Endometrial microvascular endothelial cells (primary cell): ENCODE measurements around the gene ADARB1. TPM values are rescaled to one million over a fixed set of nuclear protein-coding genes. Genes with fewer than 3 reads are reported as not detected.

Source experiments
- in situ Hi-C: cut with HindIII; loops from 2 replicates; pipeline ENCODE4 v1.10.0; 2017; ENCODE audit warnings: low sequenced_read_pairs, low pct_unique_long_range_greater_than_20kb; ENCODE audit errors: inconsistent ontology term
- total RNA-seq: library from RNA; depleted of rRNA; stranded (reverse); fragments of >200 nt; gene quantifications from one replicate; pipeline ENCODE4 v1.2.3, GENCODE V29; 2015; ENCODE audit errors: inconsistent ontology term

ADARB1 gene
- total RNA-seq, 1 donor from 2014 or later = 21.0 TPM

DNA sequence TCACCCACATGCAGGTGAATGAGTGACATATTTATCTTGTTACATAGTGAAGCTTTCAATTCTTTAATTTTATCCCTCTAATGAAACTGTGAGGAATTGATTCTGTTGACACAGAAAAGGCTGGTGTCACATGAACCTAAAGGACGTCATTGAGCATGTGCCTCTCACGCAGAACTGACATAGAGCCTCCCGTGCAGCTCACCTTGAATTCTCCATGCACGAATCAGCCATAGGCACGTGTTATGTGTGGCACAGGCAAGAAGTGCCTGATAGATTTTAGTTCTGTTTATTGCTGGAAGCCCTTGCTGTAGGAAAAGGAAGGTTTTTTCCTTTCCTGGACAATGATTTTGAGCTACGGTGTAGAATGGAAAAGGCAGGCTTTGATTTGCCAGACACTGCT, 11.3 kb downstream of the ADARB1 start:
- in situ Hi-C loops = no loop called here

DNA sequence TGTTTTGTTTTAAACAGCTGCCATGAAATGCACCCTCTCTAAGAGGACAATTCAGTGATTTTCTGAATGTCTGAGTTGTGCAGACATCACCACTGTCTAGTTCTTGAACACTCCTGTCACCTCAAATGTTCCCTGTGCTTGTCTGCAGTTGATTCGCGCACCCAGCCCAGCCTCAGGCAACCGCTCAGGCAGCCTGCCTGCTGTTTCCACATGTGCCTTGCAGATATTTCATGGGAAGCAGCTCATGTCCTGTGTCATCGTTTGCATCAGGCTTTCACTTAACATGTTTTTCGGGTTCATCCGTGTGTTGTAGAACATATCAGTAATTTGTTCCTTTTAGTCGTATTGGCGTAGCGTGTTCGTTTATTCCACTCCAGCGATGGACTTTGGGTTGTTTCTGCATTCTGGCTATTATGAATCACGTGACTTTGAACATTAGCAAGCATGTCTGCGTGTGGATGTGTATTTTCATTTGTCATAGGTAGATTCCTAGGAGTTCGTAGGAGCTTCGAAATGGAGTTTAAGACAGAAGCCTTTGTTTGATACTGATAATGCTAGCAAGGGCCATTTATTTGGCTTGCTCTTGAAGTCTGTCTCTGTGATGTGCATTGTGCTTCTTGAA, 12.1 kb downstream of the ADARB1 start:
- in situ Hi-C loops = no loop called here

DNA sequence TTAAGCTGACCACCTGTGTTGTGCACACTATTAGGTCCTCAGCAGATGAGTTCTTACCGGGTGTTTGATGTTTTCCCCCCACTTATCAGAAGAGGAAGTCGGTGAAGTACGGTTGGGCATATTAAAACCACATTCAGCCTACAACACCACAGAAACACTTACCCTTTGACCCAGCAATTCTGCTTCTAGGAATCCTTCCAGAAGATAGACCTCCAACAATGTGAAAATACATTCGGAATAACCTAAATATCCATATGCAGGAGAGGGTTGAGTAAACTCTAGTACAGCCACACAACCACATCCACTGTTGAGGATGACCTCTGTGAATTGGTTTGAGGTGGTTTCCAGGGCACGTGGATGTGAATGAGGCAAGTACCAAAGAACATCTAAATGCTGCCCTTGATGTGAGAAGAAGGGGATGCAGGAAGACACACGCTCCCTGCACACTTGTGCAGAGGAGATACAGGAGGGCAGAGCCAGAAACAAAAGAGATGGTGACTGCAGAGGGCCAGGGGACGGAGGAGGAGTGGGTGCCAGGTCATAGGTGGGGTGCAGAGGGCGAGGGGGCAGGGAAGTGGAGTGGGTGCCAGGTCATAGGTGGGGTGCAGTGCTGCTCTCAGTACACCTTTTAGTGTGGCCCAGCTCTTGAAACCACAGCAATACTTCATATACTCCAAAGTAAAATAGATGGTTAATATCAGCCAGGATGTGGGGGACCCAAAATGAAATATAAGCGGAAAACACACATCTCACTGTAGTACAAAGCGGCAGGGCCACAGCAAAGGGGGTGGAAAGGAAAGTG, 12.8 kb downstream of the ADARB1 start:
- in situ Hi-C loops = no loop called here

DNA sequence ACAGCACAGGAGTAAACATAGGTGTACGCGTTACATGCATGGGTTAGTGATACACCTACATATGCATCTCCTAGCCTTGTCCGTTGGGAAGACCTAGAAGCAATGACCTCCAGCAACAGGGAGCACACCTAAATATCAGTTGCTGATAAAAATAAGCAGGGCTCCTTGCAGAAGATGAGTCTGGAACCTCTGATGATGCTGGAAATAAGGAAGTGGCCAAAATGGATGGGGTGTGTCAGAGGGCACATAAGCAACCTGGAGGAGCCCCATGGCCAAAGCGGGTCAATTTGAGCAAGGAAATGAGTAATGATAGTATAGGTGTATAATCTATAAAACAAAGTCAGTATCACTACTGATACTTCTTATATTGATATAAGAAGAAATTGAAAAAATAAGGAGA, 13.7 kb downstream of the ADARB1 start:
- in situ Hi-C loops = no loop called here

DNA sequence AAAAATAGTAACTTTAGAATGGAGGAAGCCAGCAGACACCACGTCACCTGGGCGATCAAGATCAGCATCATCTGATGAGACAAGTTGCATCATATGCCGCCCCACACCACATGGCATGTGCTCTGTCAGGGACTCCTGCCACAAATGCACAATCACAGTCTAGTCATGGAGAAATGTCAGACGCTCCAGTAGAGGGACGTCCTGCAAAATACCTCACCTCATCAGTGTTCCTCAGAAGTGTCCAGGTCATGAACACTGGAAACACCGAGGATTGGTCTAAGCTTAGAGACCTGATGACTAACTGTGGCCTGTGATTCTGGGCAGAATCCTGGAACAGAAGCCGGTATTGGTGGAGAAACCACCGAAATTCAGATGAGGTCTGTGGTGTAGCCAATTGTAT, 14.3 kb downstream of the ADARB1 start:
- in situ Hi-C loops = no loop called here

DNA sequence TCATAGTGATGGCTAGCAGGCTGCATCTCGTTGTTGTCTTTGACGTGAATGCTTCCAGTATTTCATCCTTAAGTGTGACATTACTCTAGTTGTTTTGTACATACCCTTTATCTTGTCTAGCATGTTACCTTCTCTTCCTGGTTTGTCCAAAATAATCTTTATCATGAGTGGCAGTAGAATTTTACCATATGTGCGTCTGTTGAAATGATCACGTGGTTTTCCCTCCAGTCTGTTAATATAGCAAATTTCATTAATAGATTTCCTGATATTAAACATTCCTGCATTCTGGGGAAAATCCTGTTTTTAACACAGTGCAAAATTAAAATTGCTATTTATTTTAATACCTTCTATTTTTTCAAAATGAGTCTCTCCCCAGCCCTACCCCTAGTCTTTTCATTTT, 15.6 kb downstream of the ADARB1 start:
- in situ Hi-C loops = no loop called here

DNA sequence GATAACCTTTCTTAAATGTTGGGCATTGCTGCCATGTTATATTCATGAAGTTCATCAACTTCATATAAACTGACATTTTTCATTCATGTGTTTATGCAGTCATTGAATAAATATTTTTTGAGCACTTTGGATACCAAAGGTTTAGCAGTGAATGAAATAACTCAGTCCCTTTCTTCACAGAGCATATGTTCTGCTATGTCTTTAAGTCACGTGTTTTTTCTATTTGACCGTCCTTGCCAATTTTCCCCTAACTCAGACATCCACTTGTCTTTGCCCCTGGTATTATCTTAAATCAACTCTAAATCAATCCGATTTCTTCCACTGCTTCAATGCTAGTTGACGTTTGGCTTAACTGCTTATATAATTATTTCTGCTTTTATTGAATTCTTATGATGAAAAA, 16.6 kb downstream of the ADARB1 start:
- in situ Hi-C loops = no loop called here

DNA sequence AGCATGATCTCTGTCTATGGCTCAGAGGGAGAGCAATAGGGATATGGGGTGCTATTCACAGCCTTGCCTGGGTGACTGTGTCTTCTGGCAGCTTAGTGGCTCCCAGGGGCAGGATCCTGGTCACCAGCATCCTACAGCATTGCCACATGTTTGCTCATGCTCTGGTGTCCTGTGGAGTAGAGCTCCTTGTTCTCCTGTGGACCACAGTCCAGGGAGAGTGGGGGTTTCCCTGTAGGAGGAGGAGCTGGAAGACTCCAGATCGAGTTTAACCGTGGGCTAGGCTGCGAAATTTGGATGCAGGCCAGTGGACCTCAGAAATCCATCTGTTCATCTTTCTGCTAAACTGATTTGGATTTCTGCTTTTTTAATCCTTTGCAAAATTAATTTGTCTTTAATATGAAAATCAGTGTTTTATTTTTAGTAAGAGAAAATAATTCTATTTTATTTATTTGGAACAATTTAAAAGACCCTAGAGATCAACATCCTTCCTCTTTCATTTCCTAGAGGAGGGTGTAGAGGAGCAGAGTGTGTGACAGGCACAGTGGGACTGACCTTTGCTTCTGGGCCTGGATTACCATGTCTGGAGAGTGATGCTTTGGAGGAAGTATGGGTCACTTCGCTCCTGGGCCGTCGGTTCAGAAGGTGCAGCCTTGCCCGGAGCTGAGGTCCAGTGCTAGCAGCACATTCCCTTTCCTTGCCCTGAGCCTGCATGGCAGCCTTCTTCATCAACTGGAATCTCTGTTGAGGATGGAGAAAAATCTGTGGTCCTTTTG, 17.4 kb downstream of the ADARB1 start:
- in situ Hi-C loops = no loop called here

DNA sequence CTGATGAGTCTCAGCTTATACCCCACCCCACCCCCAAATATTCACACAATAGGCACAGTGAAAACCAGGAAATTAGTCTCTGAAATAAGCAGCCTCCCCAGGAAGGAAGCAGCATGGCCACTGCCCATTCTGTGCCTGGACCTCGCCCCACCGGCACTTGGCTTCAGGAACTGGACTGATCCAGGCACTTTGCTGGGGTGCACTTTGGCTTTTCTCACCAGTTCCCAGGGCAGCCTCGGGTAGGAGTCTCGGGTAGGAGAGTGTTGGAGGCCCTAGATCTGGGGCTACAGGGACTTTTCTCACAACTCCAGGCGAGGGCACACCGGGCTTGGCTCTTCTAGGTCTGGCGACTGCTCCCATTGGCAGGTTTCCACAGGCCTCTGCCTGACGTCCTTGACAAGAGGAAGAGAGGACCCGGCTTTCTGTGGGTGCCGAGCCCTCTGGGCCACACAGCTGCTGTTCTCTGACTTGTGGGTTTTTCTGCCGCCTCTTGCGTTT, 18.7 kb downstream of the ADARB1 start:
- in situ Hi-C loops = no loop called here

DNA sequence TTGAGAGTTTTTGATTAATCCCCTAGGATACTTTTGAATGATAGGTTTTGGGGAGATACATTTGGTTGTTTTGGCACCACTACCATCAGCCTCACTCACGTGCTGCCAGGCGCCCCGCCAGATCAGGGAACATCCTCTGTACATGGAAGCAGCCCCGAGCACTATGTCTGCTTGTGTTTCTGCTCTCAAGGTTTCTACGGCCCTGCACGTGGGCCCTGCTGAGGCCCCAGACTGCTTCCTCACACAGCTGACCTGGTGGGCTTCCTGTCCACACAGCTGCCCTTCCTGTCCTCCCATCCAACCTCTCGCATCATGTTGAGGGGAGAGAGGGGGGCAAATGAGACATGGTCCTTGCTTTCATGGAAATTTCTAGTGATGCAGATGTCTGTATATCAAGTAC, 20.0 kb downstream of the ADARB1 start:
- in situ Hi-C loops = no loop called here

DNA sequence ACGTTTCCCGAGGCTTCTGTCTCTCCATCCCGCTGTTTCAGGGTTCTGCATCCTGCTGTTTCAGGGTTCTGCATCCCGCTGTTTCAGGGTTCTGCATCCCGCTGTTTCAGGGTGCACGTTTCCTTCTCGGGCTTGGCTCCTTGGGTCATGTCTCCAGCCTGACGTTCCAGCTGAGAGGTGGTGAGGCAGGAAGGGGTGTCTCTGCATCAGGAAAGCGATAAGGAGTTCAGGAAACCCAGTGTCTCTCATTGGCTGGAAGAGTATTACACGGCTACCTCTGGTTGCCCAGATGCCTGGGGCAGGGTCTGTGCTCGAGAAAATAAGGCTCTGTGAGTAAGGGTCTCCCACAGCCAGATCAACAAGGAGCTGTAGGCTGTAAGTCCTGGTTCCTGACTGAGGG, 21.1 kb downstream of the ADARB1 start:
- in situ Hi-C loops = no loop called here

DNA sequence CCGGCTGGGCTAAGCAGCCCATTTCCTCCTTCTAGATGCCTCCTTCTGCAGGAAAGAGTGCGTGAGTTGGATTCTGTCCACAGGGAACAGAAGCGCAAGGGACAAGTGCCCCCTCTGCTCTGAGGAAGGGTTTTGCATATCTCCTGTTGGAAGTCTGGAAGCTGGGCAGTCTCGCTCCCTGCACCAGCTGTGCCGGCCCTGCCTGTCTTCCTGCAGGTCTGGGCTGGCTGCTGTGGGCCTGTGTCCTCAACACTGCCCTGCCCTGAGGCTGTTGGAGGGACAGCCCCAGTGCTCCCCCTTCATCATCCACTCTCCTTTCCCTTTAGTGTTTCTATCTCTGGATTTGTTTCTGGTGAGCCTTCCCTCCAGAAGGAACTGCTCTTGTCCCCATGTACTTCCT, 21.8 kb downstream of the ADARB1 start:
- in situ Hi-C loops = no loop called here

DNA sequence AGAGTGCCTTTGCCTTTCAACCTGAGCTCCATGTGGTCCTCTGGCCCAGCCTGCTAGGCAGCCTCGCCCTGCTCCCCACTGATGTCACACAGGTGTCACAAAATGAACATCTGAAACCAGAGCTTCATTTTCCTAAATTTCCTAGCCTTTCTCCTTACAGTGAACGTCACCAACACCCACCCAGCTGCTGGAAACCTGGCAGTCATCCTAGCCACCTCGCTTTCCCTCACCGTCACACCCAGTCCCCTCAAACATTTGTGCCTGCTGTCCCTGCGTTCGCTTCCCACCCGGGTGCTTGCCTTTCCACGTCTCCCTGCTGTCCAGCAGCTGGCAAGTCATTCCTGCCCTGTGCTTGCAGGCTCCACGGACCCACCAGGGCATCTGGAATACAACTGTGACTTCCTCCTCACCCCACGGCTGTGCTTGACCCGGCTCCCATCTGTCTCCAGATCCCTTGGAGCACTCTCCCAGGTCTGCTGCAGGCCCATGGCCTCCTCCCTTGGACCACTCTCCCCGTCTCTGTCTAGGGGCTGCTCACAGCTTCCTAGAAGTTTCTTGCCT, 23.5 kb downstream of the ADARB1 start:
- in situ Hi-C loops = no loop called here

DNA sequence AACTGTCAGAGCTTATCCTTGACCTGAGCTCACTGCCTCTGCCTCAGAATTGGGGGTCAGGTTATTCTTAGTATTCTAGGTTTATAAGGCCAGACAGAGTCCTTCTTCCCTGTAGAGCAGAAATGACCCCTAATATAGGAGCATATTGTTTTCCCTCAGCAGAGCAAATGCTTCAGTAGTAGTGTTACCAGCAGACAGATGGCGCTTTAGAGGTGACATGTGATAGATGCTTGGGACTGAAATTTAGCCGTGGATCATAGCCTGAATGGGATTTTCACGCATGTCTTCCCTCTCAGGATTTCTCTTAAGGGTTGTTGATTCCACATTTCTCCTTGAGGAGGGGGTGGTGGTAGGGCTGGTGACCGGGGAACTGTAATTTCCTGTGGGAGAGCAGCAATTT, 24.5 kb downstream of the ADARB1 start:
- in situ Hi-C loops = no loop called here

DNA sequence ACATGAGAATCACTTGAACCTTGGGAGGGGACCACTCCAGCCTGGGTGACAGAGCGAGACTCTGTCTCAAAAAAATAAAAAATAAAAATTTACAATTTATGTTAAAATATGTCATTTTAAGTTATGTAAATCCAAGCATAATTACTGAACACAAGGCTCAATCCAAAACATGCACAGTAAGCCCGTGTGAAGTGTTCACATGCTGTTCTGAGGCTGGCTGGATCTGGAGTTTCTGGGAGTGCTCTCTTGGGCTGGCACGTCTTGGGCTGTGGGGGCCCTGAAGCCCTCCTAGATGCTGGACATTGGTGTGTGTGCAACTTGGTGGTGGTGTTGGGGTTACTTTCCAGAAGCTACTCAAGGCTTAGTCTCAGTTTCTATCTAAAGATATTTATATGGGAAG, 25.2 kb downstream of the ADARB1 start:
- in situ Hi-C loops = no loop called here

DNA sequence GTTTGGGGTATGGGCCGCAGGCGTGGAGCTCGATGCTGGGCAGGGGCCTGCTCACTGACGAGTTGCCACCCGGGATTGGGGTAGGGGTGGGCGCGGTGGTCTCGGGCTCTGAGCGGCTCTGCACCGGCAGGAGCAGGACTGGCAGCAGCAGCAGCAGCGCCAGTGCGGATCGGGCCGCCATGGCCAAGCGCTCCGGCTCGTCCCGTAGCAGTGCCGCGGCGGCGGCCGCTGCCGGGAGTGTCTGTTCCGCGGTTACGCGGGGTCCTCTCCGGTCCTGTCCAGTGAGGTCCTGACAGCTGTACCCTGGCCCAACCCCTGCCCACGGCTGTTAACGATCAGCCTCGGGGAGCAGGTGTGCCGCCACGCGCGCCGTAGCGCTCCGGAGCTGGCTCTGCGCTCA, 26.5 kb downstream of the ADARB1 start:
- in situ Hi-C loops = no loop called here

DNA sequence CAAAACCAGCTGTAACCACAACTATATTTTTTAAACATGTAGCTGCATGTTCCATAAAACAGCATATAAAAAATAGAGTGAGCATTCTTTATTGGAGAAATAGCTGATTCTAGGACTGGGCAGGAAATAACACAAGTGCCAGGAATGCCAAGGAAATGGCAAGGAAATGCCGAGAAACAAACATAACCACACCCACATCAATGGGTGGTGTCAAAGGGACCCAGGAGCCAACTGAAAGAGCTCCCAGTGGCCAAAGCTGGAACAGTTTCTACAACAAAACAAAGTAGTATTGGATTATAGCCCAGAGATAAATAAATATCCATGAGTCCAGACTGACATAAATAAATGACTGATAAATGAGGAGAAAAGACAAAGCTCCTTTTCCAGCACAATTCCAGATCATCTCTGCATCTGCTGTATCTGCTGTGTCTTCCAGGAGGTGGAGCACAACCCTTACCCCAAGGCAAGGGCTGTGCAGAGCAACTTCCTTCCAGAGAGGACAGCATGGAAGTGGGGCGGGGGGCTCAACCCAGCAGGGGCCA, 28.1 kb downstream of the ADARB1 start:
- in situ Hi-C loops = no loop called here

DNA sequence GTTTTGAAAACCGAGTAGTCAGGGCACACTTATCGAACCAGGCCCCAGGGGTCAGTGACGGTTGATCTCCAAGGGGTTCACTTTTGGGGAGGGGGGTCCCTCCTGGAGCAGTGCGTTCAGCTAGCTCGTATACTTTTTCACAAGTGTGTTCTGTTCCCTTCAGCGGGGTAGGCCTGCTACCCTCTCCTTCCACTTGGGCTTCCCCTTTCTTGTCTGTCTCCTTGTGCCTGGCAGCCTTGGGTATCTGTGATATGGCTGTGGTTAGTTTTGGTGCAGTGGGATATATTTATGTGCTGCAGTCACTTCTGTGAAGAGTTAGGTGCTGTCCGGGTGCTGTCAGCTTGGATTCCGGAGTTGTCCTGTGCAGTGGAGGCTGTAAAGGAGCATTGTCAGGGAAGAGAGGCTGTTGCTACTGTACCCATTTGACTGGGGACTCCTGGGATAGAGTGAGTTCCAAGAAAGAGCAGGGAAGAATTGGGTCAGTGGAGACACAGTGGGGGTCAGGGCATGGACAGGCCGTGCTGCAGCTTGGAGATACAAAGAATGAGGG, 29.7 kb downstream of the ADARB1 start:
- in situ Hi-C loops = no loop called here

DNA sequence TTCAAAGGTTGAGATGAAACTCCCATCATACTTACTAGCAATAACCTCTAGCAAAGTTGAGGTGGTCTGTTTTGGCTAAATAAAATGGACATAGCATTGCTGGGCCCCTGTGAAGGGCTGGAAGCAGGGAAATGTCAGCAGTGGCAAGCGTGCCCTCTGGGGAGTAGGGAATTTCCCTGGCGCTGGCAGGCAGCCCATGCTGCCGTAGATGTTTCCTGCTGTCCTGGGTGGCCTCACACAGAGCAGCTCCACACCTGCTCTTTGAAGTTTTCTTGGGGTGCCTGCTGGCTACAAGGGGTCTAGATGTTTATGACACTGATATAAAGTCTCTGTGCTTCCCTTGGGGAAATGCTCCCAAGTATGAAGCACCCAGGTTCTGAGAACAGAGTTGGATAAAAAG, 30.2 kb downstream of the ADARB1 start:
- in situ Hi-C loops = no loop called here
